OCI-M1 (cell line): ENCODE results near the gene IGLL1.
A peak's percentile ranks its signal among the peaks of the same experiment; 100 is the strongest.
"Not testable (repeated sequence)": the region's sequence is repeated elsewhere in the genome, so short reads cannot be mapped to it uniquely, and the experiment has no call there.

Source experiments
- DNase-seq: peaks from one replicate; lab custom pipeline; 2025; lab: John Stamatoyannopoulos, UW

IGLL1 gene

DNA sequence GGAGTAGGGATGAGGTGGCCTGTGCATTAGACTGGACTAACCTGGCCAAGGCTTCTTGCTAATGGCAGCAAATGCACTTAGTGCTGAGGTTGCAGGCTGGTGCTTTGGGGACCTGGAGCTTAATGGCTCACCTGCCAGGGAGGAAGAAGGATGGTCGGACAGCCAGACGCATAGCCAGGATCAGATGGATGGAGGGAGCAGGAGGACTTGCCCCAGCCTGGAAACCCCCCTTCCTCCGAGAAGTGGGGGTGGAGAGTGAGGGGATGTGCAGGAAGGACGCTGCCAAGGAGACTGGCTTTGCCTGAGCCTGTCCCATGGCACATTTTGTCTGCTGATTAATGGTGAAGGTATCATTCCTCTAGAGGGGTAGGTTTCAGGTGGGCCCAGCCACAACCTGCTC, 17.9 kb downstream of the IGLL1 start:
- DNase-seq: no peak

DNA sequence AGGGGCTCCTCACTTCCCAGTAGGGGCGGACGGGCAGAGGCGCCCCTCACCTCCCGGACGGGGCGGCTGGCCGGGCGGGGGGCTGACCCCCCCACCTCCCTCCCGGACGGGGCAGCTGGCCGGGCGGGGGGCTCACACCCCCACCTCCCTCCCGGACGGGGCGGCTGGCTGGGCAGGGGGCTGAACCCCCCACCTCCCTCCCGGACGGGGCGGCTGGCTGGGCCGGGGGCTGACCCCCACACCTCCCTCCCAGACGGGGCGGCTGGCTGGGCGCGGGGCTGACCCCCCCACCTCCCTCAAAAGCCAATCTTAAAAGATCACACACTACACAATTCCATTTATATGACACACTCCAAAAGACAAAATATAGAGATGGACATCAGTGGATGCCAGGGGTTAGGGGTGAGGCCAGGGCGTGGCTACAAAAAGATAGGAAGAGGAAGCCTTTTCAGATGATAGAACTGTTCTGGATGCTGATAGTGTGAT, 19.0 kb downstream of the IGLL1 start:
- DNase-seq: not testable (repeated sequence)

DNA sequence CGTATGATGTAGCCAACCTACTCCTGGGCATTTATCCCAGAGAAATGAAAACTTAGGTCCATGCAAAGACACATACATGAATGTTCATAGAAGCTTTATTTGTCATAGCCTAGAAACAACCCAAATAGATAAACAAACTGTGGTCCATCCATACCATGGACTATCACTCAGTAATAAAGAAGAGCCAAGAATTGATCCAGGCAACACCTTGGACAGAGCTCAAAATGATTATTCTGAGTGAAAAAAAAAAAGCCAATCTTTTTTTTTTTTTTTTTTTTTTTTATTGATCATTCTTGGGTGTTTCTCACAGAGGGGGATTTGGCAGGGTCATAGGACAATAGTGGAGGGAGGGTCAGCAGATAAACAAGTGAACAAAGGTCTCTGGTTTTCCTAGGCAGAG, 19.9 kb downstream of the IGLL1 start:
- DNase-seq: not testable (repeated sequence)

DNA sequence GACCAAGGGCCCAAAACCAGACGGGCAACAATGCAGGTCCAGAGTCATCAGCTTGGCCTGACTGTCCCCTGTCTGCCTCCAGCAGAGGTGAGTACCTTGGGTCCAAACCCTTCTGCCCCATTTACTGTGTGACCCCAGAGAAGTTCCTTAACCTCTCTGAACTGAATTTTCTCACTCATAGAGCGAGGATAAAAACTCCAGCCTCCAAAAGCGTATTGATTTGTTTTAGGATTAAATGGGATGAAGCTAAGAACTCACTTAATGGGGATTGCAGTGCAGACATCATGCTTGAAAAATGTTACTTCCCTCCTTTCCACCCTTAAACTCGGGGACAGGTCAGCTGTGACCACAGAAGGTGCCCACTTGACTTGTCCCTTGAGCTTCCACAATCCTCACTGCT, 22.6 kb downstream of the IGLL1 start:
- no peak for DNase-seq

DNA sequence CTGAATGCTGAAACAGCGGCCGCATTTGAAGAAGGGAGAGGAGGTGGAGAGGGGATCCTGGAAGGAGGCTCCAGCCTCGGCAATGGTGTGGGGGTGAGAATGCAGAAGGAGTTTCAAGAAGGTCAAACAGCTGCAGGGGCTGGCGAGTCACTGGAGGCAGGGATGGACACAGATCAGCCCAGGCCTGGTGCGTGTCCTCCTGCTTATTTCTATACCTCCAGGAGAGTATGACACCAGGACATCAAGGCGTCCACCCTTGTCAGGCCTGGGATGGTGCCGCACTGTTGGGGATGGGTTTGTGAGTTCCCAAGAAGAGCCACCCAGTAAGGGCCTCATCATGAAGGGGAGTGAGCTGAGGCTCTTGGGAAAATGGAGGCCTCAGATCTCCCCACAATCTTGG, 23.1 kb downstream of the IGLL1 start:
- DNase-seq: no peak

DNA sequence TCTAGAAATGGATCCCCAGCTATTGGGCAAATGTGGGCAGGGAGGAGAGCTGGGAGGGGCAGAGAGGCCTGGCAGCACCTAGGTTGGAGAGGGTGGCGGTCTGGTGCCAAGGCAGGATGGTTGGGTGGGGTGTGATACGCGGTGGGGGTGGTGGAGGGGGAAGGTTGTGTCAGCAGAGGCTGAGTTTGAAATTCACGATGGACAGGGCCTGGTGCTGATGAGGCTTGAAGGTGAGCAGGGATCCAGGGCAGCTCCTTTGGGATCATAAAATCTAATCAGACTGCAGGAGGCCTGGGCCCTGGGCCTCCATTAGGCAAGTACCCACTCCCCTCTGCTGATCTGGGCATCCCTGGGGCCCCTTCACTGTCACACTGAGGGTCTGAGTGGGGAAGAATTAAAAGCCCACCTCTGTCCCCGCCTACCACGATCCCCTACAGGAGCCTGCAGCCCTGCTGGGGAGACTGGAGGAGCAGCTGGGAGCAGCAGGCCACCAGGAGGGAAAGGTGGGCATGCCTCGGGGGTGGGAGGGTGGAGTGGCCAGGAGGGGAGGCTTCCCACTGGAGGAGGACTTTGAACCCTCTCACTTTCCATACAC, 24.0 kb downstream of the IGLL1 start:
- no peak for DNase-seq

DNA sequence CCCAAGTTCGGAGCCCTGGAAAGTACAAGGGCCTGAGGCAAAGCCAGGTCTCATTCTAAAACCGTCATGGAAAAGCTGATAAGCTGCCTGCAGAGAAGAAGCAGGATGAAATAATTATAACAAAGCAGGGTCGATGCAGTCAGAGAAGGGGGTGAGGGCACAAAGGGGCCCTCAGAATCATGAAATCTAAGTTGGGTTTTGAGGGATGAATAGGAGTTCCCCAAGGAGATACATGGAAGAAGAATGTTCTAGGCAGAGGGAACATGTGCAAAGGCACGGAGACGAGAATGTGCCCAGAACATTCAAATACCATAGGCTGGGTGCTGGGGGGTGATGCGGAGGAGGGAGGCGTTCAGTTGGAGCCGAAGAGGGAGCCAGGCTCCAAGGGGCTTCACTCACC, 25.0 kb downstream of the IGLL1 start:
- DNase-seq: no peak

DNA sequence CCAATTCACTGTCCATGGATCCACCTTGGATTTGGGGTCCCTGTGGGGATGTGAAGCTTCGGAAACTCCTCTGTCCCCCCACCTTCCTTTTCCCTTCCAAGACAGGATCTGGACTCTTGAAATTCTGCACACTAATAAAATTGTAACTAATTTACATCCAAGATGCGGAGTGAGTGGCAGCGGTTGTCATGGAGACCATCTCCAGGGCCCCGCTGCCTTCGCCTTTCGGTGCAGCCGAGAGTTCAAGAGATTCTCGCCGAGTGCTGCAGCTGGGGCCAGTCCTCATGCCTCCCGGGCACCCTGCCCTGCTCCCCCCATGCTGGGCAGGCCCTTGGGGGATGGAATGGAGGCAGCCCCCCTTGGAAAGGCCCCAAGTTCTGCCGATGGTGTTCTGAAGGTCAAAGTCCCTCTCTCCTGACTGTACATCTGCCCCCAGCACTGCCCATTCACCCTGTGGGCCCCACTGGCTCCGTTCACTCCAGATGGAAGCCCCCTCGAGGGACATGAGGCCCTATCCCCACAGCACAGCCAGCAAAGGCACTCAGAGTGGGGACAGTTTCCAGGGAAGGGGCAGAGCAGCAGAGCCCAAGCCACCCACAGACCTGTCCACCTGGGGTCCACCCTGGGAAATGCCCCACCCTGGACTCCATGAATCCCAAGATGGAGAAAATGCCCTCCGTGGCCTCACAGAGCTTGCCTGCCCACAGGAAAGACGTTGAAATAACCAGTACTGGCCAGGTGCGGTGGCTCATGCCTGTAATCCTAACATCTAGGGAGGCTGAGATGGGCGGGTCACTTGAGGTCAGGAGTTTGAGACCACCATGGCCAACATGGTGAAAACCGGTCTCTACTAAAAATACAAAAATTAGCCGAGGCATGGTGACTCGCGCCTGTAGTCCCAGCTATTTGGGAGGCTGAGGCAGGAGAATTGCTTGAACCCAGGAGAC, 25.9 kb downstream of the IGLL1 start:
- DNase-seq: no peak

DNA sequence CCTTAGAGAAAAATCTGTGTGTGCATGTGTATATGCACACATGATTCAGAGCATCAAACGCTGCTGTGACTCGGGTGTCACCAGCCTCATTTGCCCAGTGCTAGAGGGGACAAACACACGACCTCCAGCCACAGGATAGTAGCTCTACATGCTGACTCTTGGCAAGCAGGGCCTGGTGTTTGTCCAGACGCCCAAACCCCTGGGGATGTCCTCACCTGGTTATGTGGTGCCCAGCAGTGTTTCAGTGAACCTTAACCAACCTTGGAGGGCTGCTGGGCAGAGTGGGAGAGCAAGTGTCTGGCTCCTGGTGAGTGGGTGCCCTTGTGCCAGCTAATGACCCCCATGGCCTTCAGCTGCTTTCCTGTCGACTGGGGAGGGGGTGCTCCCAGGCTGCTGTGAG, 26.7 kb downstream of the IGLL1 start:
- no peak for DNase-seq

DNA sequence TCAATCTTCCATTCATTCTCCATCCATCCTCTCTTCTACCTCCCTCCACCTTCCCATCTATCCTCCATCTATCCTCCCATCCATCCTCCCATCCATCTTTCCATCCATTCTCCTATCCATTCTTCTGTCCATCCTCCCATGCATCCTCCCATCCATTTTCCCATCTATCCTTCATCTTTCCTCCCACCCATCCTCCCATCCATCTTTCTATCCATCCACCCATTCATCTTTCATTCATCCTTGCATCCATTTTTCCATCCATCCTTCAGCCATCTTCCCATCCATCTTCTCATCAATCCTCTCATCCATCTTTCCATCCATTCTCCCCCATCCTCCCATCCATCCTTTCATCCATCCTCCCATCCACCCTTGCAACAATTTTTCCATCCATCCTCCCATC, 27.5 kb downstream of the IGLL1 start:
- no peak for DNase-seq

DNA sequence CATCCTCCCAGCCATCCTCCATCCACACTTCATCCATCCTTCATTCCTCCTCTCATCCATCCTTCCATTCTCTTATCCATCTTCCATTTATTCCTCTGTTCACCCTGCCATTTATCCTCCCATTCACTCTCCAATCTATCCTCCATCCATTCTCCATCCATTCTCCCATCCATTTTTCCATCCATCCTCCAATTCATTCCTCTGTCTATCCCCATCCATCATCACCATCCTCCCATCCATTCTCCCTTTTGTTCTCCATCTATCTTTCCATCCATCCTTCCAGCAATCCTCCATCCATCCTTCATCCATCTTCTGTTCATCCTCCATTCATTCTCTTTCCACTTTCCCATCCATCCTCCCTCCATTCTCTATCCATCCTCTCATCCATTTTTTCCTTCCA, 28.7 kb downstream of the IGLL1 start:
- no peak for DNase-seq

DNA sequence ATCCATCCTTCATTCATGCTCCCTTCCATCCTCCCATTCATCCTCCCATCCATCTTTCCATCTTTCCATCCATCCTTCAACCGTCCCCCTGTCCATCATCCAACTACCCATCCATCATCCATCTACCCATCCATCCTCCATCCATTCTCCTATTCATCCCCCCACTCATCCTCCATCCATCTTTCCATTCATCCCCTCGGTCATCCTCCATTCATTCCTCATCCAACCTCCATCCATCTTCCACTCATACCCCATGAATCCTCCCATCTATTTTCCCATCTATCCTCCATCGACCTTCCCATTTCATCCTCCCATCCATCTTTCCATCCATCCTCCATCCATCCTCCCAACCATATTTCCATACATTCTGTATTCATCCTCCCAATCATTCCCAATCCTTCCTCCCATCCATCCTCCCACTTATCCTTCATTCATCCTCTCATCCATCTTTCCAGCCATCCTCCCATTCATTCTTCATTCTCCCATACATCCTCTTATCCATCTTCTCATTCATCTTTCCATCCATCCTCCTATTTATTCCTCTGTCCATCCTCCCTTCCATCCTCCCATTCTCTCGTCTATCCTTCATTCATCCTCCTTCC, 29.9 kb downstream of the IGLL1 start:
- no peak for DNase-seq

DNA sequence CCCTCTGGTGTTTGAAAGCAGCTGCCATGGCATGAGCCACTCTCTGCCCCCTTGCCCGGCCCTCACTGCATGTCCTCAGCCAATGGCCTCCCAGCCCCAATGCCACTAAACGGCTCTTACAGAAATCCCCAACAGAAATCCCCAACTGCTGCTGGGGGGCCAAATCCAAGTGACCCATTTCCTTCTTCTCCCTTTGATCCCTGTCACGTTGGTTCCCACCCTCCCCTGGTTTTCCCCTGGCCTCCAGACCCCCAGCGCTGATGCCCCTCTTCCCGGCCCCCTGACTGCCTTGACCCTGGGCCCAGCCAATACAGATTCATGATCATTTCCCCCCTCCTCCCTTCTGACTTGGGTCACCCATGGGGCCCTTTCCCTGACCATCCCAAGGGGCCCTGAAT, 30.9 kb downstream of the IGLL1 start:
- DNase-seq: no peak

DNA sequence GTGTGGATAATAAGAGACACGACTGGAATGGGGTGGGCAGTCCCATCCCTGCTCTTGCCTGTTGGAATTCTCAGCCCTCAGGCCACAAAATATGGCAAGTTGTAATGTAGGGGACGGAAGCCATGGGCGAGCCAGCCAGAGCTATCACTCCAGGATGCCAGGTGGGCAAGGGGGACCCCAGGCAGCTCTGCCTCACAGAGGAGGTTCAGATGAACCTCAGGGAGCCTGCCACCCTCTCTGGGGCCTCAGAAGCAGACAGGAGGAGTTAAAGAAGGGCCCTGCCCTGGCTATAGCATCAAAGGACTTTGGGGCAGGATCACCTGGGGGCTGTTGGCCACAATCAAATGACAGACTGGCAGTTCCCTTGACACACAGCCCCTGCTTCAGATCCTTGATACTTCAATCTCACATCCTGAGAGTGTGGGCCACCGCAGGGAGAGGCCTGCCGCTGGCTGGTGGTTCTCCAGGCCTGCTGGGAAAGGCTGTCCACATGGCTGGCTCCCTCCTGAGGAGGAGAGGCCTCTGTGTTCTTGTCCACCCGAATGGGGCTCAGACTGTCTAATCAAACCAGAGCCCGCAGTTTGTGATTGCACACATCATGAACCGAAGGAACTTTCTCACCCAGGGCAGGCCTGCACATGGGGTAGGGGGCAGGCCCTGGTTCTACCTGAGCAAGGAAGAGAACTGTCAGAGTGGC, 31.4 kb downstream of the IGLL1 start:
- DNase-seq: no peak

DNA sequence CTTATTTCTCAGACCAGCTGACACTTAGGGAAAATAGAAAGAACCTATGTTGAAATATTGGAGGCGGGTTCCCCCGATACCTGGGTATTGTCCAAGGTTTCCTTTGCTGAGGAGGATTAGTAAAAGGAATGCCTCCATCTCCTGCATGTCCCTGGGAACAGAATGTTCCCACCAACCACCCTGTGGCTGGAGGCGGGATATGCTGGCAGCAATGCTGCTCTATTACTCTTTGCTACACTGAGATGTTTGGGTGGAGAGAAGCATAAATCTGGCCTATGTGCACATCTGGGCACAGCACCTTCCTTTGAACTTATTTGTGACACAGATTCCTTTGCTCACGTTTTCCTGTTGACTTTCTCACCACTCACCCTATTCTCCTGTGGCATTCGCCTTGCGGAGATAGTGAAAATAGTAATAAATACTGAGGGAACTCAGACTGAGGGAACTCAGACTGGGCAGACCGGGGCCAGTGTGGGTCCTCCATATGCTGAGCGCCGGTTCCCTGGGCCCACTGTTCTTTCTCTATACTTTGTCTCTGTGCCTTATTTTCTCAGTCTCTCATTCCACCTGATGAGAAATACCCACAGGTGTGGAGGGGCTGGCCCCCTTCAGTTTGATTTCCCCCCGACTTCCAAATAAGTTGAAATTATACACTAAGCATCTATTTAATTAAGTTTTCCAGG, 32.1 kb downstream of the IGLL1 start:
- DNase-seq: no peak

DNA sequence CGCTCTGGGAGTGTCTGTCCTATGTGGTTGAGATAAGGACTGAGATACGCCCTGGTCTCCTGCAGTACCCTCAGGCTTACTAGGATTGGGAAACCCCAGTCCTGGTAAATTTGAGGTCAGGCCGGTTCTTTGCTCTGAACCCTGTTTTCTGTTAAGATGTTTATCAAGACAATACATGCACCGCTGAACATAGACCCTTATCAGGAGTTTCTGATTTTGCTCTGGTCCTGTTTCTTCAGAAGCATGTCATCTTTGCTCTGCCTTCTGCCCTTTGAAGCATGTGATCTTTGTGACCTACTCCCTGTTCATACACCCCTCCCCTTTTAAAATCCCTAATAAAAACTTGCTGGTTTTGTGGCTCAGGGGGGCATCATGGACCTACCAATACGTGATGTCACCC, 32.7 kb downstream of the IGLL1 start:
- DNase-seq: peak; percentile 26

DNA sequence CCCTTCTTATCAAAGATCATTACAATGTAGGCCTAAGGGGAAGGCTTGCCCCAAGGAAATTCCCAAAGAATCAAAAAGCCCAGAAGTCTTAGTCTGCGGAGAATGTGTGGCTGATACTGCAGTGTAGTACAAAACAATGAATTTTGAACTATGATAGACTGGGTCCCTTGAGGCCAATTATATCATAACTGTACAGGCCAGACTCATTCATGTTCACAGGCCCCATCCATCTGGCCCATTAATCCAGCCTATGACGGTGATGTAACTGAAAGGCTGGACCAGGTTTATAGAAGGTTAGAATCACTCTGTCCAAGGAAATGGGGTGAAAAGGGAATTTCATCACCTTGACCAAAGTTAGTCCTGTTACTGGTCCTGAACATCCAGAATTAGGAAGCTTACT, 35.2 kb downstream of the IGLL1 start:
- no peak for DNase-seq

DNA sequence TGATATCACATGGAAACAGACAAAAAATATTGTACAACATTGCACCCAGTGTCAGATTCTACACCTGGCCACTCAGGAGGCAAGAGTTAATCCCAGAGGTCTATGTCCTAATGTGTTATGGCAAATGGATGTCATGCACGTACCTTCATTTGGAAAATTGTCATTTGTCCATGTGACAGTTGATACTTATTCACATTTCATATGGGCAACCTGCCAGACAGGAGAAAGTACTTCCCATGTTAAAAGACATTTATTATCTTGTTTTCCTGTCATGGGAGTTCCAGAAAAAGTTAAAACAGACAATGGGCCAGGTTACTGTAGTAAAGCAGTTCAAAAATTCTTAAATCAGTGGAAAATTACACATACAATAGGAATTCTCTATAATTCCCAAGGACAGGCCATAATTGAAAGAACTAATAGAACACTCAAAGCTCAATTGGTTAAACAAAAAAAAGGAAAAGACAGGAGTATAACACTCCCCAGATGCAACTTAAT, 36.5 kb downstream of the IGLL1 start:
- DNase-seq: not testable (repeated sequence)

DNA sequence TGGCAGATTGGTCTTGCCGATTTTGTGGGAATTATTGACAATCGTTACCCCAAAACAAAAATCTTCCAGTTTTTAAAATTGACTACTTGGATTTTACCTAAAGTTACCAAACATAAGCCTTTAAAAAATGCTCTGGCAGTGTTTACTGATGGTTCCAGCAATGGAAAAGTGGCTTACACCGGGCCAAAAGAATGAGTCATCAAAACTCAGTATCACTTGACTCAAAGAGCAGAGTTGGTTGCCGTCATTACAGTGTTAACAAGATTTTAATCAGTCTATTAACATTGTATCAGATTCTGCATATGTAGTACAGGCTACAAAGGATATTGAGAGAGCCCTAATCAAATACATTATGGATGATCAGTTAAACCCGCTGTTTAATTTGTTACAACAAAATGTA, 37.2 kb downstream of the IGLL1 start:
- peak; percentile 45 for DNase-seq

DNA sequence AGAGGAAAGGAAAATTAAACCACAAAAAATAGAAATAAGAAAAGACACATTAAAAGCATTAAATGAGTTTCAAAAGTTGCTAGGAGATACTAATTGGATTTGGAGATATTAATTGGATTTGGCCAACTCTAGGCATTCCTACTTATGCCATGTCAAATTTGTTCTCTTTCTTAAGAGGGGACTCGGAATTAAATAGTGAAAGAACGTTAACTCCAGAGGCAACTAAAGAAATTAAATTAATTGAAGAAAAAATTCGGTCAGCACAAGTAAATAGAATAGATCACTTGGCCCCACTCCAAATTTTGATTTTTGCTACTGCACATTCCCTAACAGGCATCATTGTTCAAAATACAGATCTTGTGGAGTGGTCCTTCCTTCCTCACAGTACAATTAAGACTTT, 37.7 kb downstream of the IGLL1 start:
- not testable (repeated sequence) for DNase-seq

DNA sequence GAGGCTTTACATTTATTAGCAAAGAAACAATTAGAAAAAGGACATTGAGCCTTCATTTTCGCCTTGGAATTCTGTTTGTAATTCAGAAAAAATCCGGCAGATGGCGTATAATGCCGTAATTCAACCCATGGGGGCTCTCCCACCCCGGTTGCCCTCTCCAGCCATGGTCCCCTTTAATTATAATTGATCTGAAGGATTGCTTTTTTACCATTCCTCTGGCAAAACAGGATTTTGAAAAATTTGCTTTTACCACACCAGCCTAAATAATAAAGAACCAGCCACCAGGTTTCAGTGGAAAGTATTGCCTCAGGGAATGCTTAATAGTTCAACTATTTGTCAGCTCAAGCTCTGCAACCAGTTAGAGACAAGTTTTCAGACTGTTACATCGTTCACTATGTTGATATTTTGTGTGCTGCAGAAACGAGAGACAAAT, 38.2 kb downstream of the IGLL1 start:
- DNase-seq: peak; percentile 72

DNA sequence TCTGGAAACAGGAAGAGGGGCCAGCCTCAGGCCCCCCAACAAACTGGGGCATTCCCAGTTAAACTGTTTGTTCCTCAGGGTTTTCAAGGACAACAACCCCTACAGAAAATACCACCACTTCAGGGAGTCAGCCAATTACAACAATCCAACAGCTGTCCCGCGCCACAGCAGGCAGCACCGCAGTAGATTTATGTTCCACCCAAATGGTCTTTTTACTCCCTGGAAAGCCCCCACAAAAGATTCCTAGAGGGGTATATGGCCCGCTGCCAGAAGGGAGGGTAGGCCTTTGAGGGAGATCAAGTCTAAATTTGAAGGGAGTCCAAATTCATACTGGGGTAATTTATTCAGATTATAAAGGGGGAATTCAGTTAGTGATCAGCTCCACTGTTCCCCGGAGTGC, 39.3 kb downstream of the IGLL1 start:
- DNase-seq: not testable (repeated sequence)
